ENCODE measurements around the gene PLEKHS1. TPM values are rescaled to one million over a fixed set of nuclear protein-coding genes. Genes with fewer than 3 reads are reported as not detected.

PLEKHS1 gene
- total RNA-seq, 1 experiment from 2014 or later = not detected

DNA sequence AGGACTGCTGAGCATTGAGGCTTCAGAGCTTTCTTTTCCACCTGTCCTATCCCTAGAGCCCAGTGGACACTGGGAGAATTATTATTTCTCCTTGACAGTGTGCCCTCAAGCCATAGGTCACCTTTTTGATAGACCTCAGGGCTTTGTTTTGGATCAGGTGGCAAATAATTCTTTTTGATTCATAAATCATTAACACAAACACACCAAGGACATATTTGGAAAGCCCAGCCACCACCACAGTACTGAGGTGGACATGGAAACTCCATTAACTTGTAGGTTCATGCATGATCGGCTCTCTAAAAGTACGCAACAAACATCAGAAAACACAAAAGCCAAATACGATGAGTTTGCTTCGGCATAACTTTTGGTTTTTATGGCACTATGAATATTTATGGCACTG, 17.8 kb upstream of the PLEKHS1 start:
- DNase-seq = no peak
- Histone ChIP-seq H3K4me3 (no peak overlapping the region), H3K36me3 (peaks cover 6% of the 10 kb centered on the region), H3K27me3 (no peaks in the 10 kb centered on the region), H3K9me3 (no peaks in the 10 kb centered on the region)

DNA sequence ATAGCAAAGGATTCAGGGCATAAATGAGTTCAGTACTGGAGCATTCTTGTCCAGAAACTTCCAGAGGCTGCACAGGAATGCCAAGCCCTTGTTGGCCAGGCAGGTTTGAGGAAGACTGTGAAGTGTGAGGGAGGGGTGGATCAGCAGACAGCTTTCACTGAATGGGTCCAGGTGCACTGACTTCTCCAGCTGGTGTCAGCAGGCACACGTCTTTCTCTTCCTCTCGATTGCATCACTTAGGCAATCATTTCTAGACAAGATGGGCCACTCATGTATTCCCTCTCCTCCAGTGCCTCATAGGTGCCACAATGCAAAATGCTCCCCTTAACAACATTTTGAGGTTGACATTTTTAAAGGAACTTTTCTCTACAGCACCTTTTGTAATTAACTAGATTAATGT, 15.6 kb upstream of the PLEKHS1 start:
- Histone ChIP-seq H3K27me3 (no peaks in the 10 kb centered on the region), H3K4me3 (no peak overlapping the region), H3K36me3 (no peaks in the 10 kb centered on the region), H3K9me3 (no peaks in the 10 kb centered on the region)
- no peak for DNase-seq

DNA sequence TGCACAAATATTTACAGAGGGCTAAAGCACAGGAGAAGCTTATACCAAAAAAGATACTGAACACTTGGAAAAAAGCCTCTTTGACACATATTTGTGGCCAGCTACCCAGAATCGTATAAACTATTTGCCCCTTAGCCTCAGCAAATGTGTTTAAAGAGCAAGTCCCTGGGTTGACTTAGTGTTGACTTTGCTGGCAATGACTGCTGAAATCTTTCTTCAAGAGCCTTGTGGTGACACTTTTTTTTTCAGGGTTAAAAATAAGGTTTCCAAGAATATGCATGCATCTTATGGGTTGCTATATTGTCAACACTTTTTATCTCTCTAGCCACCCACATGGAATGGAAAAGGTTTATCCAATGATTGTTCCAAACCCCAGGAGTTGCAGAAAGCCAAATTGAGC, 14.9 kb upstream of the PLEKHS1 start:
- no peaks in the 10 kb centered on the region for H3K36me3 ChIP-seq
- no peak for DNase-seq
- H3K27me3 ChIP-seq = no peaks in the 10 kb centered on the region
- H3K4me3 ChIP-seq = no peak overlapping the region
- H3K9me3 ChIP-seq = no peaks in the 10 kb centered on the region

DNA sequence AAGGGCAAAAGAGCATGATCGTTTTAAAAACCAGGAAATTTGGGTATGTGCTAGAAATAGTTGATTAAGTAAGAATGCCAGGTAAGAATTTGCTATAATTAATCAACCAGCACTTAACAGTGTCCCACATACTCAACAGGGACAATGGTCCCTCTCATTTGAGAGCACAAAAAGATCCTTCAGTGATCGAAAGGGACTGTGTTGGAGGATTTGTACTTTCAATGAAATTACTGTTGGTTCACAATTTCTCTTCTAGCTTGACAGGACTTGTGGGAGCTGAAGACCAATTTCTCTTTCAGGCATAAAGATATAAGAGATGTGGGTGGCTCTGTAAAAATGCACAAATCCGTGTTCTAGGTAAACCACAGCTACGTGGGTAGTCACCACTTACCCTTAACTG, 12.5 kb upstream of the PLEKHS1 start:
- peaks cover 2% of the 10 kb centered on the region; the same call in 1 of the 2 replicates for H3K27me3 ChIP-seq
- no peaks in the 10 kb centered on the region for H3K9me3 ChIP-seq
- no peak for DNase-seq

DNA sequence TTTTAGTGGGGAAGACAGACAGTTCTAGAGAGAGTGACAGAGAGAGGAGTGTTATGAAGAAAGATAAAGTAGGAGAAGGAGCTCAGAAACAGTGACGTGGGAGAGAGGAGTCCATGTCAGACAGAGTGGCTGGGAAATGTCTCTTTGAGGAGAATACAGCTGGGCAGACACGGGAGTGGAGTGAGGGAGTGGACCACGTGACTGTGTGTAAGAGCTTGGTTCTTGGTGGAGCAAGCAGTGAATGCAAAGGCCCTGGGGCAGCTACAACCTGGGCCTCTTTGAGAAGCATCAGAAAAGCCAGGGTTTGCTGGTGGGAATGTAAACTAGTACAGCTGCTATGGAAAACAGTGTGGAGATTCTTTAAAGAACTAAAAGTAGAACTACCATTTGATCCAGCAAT, 11.9 kb upstream of the PLEKHS1 start:
- Histone ChIP-seq H3K4me3 (no peak overlapping the region), H3K9me3 (no peaks in the 10 kb centered on the region), H3K27me3 (peaks cover 2% of the 10 kb centered on the region; the same call in 1 of the 2 replicates), H3K36me3 (no peaks in the 10 kb centered on the region)
- no peak for DNase-seq

More for the DNA sequence above, 12.5 kb upstream of the PLEKHS1 start:
- no peaks in the 10 kb centered on the region for H3K36me3 ChIP-seq
- no peak overlapping the region for H3K4me3 ChIP-seq

DNA sequence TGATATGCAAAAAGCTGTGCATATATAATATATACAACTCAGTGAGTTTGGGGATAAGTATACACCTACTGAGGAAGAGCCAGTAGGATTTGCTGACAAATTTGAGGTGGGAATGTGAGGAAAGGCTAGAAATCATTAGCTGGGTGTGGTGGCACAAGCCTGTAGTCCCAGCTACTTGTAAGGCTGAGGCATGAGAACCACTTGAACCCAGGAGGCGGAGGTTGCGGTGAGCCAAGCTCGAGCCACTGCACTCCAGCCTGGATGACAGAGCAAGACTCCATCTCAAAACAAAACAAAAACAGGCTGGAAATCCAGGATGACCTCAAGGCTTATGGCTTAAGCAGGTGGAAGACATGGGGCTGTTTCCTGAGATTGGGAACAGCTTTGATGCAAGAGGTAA, 10.6 kb upstream of the PLEKHS1 start:
- Histone ChIP-seq H3K36me3 (no peaks in the 10 kb centered on the region), H3K4me3 (no peak overlapping the region), H3K27me3 (peaks cover 2% of the 10 kb centered on the region; the same call in 1 of the 2 replicates), H3K9me3 (no peaks in the 10 kb centered on the region)
- no peak for DNase-seq

DNA sequence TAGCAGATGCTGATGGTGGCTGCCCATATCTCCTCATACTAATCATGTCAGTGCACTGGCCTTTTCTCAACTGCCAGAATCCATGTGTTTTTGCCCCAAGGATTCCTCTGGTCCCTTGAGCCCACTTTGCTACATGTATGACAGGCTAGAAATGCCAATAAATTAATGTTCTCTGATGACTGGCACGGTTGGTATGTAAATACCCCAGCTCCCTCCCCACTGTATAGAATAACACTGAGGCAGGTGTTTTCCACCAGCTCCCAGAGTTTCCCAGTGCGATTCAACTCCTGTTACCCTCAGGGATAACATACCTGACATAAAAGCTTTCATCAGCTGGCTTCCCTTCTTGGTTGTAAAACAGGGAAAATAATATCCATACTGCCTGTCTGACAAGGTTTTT, 9.0 kb upstream of the PLEKHS1 start:
- H3K36me3 ChIP-seq = no peaks in the 10 kb centered on the region
- H3K9me3 ChIP-seq = no peaks in the 10 kb centered on the region
- no peak overlapping the region for H3K4me3 ChIP-seq
- peaks cover 2% of the 10 kb centered on the region; the same call in 1 of the 2 replicates for H3K27me3 ChIP-seq
- no peak for DNase-seq

DNA sequence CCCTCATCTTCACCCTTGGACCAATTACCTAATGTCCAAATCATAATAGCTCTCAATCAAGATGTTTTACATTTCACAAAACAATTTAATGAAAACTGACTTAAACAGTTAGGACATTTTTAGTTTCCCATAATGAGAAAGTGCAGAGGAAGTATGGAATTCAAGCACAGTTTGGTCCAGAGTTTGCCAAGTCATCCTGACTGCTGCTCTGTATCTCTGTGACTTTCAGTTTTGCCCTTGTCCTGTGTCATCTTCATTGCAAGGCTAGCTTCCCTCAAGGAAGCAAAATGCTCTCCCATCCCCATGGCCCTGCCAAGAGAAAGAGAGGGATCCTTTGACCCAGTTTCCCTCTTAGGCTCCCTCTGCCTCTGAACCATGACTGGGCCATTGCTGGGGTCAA, 7.9 kb upstream of the PLEKHS1 start:
- Histone ChIP-seq H3K4me3 (no peak overlapping the region), H3K9me3 (no peaks in the 10 kb centered on the region), H3K27me3 (peaks cover 2% of the 10 kb centered on the region; the same call in 1 of the 2 replicates), H3K36me3 (no peaks in the 10 kb centered on the region)
- DNase-seq = no peak

DNA sequence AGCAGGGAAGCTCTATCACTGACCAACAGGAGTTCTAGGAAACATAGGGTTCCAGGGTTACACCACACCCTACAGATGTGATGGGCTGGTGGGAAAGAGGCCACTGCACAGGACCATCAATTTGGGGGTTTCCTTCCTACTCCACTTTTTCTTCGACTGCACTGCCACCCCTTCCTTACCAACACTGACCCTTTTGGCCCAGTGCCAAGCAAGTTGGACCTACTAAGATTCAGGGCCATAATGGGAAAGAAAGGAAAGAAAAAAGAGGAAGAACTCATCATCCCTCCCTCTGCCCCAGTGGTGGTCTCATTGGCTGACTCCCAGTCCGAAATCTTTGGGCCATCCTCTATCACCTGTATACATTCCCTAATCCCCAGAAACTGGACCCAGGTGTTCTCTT, 6.1 kb upstream of the PLEKHS1 start:
- DNase-seq = no peak
- Histone ChIP-seq H3K36me3 (no peaks in the 10 kb centered on the region), H3K9me3 (no peaks in the 10 kb centered on the region), H3K27me3 (peaks cover 2% of the 10 kb centered on the region; the same call in 1 of the 2 replicates), H3K4me3 (no peak overlapping the region)

DNA sequence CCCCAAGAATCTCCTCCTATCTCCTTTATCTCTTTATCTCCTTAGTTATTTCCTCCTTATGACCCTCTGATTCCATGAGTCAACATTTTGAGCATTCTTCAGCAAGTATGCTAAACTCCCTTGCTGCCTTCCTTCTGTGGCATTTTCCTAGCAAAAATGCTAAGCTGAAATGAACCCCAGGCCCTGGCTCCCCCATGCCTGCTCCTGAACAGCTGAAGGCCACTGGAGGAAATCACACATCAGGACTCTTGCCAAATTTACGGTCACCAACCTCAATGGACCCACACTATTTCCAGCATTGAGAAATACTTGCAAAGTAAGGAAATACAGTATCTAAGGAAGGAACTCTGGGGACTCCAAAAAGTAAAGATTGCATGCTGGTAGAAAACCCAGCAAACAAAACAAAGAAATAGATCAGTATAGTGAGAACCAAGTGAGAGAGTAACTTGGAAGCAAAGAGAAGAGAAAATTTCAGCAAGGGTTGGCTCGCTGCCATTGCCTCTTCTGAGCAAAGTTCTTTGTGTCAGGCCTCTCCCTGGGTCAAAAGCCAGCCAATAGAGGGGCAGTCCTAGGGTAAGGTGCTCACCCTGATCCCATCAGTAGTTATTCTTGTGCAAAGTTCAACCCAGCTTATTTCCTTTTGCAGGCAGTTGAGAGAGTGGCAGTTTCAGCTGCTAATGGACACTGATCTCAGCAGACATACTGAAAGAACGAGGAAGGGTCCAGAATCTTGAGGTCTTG, 5.1 kb upstream of the PLEKHS1 start:
- Histone ChIP-seq H3K4me3 (no peak overlapping the region), H3K36me3 (no peaks in the 10 kb centered on the region), H3K9me3 (no peaks in the 10 kb centered on the region), H3K27me3 (peaks cover 2% of the 10 kb centered on the region; the same call in 1 of the 2 replicates)
- DNase-seq = no peak

DNA sequence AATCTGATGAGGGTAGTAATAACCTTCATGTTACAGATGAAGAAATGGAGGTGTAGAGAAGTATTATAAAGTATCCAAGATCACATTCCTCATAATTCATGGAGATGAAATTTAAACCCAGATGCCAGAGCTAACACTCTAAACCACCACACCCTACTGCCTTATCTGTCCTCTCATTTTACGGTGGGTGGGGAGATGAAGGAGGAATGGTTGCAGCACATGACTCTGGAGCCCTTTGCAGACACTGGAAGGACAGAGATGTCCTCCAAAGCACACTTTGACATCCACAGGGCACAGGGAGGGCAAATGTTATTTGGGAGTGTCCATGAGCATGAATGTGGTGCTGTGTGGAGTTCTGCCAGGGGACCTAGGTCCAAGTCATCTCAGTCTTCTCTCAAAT, 1.1 kb downstream of the PLEKHS1 start:
- Histone ChIP-seq H3K4me3 (no peak overlapping the region), H3K9me3 (no peaks in the 10 kb centered on the region), H3K36me3 (no peaks in the 10 kb centered on the region), H3K27me3 (no peaks in the 10 kb centered on the region)
- no peak for DNase-seq

DNA sequence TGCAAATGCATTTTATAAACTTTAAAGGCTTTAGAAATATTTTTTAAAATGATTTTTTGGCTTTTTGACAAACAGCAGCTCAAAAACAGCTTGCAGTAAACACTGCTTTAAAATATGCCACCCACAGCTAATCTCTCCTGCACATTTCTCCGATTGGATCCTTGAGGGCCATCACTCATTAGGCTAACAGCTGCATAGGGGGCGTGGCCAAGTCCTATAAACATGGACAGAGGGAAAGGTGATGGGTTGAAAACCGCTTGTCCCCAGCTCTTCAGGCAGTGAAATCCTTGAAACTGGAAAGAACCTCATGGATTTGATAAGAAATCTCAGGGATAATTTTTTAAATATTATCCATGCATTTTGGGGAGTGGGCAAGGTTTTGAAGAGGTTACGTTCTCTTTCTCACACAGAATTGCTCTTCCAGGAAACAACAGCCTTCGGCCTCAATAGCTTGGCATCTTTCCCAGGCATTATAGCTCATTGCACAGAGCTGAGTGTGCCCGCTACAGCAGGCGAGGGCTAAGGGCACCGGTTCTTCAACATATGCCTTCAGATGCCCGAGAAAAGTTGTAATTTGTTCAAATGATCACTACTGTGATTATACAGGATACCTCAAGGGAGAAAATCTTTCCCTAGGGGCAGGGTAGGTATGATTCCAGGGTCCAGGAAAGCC, 1.7 kb downstream of the PLEKHS1 start:
- Histone ChIP-seq H3K4me3 (no peak overlapping the region), H3K9me3 (no peaks in the 10 kb centered on the region), H3K27me3 (no peaks in the 10 kb centered on the region), H3K36me3 (no peaks in the 10 kb centered on the region)
- DNase-seq = no peak

DNA sequence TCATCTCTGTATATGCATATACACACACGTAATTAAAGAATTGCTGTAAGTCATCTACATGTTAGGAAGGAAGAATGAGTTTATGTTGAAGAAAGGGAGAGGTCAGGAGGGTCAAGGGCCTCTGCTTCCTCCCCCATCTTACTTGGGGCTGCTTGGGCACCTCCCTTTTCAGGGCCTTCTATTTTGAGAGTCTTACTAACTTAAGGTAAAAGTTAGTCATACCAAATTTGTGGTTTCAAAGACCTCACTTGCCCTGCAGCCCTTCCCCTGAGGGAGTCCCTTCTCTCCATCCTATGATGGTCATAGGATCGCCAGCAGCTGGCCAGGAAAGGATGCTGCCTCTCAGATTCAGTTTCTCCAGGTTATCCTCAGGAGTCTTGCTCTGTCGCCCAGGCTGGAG, 2.6 kb downstream of the PLEKHS1 start:
- H3K27me3 ChIP-seq = no peaks in the 10 kb centered on the region
- DNase-seq = no peak
- no peaks in the 10 kb centered on the region for H3K36me3 ChIP-seq
- H3K9me3 ChIP-seq = no peaks in the 10 kb centered on the region
- H3K4me3 ChIP-seq = no peak overlapping the region

DNA sequence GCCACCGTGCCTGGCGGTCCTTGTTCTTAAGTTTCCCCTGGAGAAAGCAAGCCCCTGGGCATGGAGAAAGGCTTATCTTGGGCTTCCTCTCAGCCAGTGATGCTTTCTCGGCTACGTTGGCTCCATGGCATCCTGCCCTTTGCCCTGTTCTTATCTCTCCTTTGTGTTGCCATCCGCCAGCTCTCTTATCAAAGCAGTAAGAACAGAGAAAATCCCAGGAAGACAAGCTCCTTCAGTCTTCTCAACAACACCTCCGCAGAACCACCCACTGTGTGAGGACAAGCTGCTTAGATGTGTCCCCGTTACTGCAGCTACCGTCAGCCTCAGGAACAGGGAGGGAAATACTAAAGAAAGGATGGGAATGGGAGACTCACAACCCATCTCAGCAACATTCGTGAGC, 3.3 kb downstream of the PLEKHS1 start:
- H3K36me3 ChIP-seq = no peaks in the 10 kb centered on the region
- no peak overlapping the region for H3K4me3 ChIP-seq
- no peaks in the 10 kb centered on the region for H3K9me3 ChIP-seq
- H3K27me3 ChIP-seq = no peaks in the 10 kb centered on the region
- DNase-seq = no peak

DNA sequence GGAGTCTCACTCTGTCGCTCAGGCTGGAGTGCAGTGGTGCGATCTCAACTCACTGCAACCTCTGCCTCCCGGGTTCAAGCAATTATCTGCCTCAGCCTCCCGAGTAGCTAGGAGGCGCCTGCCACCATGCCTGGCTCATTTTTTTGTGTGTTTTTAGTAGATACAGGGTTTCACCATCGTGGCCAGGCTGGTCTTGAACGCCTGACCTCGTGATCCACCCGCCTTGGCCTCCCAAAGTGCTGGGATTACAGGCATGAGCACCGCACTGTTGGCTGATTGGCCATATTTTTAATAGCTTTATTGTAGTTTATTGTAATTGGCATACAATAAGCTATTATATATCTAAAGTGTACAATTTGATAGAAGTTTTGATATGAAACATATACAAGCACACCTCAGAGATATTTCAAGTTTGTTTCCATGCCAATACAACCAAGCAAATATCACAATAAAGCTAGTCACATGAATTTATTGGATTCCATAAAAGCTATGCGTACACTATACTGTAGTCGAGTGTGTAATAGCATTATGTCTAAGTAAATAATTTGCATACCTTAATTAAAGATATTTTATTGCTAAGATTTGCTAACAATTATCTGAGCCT, 5.6 kb downstream of the PLEKHS1 start:
- no peaks in the 10 kb centered on the region for H3K36me3 ChIP-seq
- H3K27me3 ChIP-seq = no peaks in the 10 kb centered on the region
- no peaks in the 10 kb centered on the region for H3K9me3 ChIP-seq
- no peak for DNase-seq
- H3K4me3 ChIP-seq = no peak overlapping the region

DNA sequence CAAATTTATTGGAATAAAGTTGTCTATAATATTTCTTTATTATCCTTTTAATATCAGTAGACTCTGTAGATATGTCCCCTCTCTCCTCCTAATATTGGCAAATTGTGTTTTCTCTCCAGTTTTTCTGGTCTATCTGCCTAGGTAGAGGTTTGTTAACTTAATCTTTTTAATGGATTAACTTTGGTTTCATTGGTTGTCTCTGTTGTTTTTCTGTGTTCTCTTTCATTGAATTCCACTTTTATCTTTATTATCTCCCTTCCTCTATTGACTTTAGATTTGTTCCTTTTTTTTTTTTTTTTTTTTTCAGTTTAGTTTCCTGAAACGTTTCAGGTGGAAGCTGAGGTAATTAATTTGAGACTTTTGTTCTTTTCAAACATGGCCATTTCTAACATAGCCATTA, 10.6 kb downstream of the PLEKHS1 start:
- Histone ChIP-seq H3K9me3 (peaks cover 11% of the 10 kb centered on the region), H3K27me3 (peaks cover 16% of the 10 kb centered on the region), H3K4me3 (no peak overlapping the region), H3K36me3 (no peaks in the 10 kb centered on the region)
- DNase-seq = no peak

DNA sequence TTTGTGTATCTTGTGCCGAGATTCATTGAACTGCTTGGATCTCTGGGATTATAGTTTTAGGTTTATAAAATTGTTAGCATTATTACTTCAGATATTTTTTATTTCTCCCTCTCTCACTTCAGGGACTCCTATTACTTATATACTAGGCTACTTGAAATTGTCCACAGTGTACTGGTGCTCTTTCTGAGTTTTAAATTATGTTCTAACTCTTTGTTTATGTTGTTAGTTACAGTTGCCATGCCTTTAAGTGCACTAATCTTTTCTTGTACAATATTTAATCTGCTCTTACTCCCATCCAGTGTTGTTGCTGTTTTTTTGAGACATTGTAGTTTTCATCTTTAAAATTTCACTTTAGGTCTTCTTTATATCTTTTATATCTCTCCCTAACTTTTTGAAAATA, 13.1 kb downstream of the PLEKHS1 start:
- no peaks in the 10 kb centered on the region for H3K36me3 ChIP-seq
- peaks cover 11% of the 10 kb centered on the region for H3K9me3 ChIP-seq
- peaks cover 24% of the 10 kb centered on the region for H3K27me3 ChIP-seq
- H3K4me3 ChIP-seq = no peak overlapping the region
- no peak for DNase-seq

DNA sequence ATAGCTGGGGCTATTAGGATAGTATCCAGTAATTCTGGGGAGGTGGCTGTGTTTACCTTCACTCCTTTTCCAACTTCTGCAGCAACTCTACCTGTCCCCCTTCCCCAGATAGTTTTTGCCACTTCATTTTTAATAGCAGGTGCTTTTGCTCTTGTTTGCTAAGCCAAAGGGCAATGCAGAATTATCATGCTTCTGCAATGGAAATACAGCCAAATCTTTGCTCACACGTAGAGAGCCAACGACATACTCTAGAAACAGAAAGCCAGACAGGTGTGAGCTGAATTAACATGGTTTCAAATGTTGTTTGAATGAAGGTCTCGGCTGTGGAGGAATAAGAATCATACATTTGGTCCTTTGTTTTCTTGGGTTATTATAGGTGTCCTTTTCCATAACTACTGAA, 14.4 kb downstream of the PLEKHS1 start:
- DNase-seq = no peak
- Histone ChIP-seq H3K36me3 (no peaks in the 10 kb centered on the region), H3K27me3 (peaks cover 34% of the 10 kb centered on the region), H3K9me3 (peaks cover 11% of the 10 kb centered on the region), H3K4me3 (no peak overlapping the region)
